ENCODE results near the gene HNF1B. TPM values are rescaled to one million over a fixed set of nuclear protein-coding genes. Genes with fewer than 3 reads are reported as not detected.

The HNF1B gene
- total RNA-seq, 1 donor from 2014 or later = not detected

GRCh38 chr17:37673386-37673785, 71.5 kb downstream of the HNF1B start:
- DNase-seq (ENCODE audit: low spot score) = no peak

GRCh38 chr17:37672548-37673078, 72.2 kb downstream of the HNF1B start:
- DNase-seq (ENCODE audit: low spot score) = no peak

DNA sequence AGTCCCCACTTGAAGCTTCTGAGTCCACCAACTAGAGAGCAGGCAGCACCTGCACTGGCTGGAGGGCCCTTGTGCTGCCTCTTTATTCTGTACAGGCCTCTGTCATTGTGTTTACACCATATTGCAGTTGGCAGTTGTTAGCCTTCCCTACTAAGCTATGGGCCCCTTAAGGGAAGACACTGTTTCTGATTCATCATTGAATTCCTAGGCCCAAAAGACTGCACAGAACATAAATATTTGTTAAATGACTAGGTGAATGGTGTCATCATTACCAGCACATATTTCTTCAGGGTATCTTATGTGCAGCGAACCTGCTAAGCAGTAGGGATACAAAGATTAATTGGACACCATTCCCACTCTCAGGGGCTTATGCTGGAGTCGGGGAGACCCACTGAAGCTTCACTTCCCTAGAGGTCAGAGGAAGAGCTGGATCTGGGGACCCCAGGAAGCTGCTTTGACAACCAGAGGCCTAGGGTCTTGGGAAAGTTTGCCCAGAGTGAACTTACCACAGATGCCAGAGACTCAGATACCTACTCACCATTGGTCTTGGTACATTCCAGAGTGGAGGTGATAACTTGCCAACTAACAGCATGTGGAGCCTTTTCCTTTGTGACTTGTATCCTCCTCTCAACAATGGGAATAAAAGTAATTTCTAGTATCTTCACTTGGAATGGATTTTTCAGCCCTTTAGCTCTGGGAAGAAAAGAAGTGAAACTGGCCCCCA, 72.9 kb downstream of the HNF1B start:
- DNase-seq (ENCODE audit: low spot score) = no peak

DNA sequence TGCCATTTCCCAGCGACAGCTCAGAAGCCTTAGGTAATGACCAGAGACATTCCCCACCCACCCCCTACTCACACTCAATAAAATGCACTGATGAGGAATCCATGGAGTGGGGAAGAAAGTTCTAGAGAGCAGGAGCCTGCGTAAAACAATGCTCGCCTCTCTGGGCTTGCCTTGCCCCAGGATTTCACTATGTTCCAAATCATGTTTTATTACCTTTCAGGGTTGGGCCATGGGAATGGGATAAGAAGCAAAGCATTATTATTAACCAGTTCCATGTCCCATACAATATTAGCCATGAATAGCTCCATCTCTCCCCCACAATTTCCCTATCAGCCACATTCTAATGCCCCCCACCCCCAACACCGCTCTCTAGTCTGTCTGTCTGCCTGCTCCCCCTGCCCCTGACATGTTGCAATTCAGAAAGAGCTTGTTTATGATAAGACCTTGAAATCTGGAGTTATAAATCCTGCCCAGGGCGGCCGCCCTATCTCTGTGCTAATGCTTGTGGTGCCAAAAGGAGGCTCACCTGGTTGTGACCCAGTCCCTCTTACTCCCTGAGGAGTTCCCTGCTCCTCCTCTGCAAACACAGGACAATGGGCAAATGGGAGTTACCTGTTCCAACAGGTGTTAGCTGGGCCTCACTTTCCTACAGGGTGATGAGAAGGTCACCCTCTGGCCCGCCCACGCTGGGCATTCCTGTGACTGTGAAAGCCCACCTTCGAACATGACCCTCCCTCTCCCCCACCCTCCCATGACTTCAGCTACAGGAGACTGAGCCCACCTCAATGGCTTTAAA, 73.6 kb downstream of the HNF1B start:
- no peak for DNase-seq (ENCODE audit: low spot score)

GRCh38 chr17:37667039-37667438, 77.8 kb downstream of the HNF1B start:
- DNase-seq (ENCODE audit: low spot score) = no peak

- DNase-seq (ENCODE audit: low spot score) = no peak
Observed at GRCh38 chr17:37664214-37664613, 80.6 kb downstream of the HNF1B start.

DNA sequence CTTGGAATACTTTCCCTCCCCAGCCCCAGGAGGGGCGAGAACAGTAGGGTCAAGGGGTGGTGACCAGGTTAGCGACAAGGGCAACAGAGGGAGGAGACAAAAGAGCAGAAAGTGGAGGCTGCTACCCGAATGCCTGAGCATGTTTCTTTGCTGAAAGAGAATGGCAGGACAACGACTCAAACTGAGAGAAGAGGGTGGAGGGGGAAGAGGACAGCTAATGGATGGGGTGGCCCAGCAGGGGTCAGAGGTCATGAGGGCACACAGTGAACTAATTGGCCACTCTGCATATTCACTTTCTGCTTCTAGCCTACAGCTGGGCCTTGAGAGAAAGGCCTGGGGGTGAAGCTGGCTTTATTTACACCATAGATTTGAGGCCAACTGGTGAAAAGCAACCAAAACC, 82.5 kb downstream of the HNF1B start:
- DNase-seq (ENCODE audit: low spot score) = no peak

DNA sequence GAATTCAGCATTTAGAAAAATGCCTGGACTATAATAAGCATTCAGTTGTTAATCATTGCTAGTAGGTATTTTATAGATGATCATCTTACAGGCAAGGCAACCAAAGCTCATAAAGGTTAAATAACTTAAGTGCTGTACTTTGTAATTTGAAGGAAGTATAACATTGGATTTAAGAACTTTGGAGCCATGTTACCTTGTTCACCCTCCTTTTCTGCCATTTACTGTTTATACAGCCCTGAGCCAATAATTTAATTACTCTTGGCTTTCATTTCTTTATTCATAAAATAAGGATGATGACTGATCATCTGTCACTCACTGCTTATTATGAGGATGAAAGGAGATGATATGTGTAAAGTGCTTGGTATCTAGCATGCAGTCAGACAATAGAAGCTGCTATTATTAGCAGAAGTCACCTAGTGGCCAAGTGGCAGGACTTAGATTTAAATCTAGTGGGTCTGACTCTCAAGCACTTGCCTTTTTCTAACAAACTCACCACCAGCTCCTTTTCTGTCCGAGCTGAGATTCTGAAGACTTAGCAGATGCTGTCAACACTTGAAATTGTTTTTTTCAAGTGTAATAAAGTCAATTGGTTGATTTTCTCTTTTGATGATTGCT, 83.4 kb downstream of the HNF1B start:
- no peak for DNase-seq (ENCODE audit: low spot score)

GRCh38 chr17:37659925-37660324, 84.9 kb downstream of the HNF1B start:
- no peak for DNase-seq (ENCODE audit: low spot score)

DNA sequence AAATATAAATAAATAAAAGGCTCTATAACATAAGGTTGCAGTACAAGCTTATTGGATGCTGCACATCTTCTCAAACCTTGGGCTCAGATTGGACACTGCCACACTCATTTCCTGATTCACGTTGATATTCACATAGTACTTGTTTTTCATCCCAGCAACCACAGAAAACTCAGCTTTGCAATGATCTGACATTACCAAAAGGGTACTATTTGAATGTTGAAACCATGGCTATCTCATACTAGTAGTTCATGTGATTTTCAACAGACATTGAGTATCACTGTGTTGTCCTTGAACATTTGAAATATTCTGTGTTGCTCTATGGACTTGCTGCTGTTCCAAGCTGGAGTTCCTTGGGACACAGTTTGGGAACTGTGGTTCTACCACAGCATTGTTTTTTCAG, 87.7 kb downstream of the HNF1B start:
- DNase-seq (ENCODE audit: low spot score) = no peak

GRCh38 chr17:37651849-37652248, 93.0 kb downstream of the HNF1B start:
- no peak for DNase-seq (ENCODE audit: low spot score)

DNA sequence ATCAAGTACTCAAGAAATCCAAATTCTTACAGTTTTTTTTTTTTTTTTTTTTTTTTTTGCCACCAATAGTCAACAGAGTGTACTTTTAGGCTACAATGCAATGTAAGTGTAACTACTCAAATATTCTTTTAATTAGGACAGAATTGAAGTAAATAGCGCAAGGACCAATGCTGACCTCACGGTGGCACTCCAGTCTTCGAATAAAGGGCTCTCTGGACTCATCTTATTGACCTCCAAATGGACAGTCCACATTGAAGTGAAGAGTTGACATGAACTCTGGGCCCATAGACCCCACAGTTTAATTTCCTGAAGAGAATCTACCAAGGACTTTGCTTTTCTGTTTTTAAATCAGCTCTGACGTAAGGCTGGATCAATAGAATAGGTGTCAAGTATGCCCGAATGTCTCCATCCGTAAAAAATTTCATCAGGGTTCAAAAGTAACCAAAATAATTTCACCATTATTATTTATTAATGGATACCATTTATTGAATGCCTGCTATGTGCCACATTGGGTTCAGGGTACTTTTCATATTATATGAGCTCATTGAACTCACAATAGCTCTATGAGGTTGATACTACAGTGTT, 94.3 kb downstream of the HNF1B start:
- DNase-seq (ENCODE audit: low spot score) = no peak

DNA sequence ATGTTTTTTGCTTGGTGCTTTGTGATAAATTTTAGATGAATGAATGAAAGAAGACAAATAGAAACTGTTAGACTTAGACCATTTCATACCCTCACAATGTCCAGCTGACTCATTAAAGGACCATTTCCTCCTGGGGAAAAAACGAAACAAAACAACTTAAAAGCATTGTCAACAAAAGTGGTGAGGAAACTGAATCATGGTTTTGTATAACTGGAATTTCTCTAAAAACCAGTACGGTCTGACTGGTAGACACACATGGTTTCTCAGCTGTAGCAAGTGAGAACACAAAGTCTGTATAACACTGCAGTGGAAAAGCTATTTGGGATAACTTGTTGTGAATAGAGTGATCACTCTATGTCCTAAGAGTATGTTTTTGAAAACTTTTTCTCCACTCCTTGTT, 96.3 kb downstream of the HNF1B start:
- no peak for DNase-seq (ENCODE audit: low spot score)

DNA sequence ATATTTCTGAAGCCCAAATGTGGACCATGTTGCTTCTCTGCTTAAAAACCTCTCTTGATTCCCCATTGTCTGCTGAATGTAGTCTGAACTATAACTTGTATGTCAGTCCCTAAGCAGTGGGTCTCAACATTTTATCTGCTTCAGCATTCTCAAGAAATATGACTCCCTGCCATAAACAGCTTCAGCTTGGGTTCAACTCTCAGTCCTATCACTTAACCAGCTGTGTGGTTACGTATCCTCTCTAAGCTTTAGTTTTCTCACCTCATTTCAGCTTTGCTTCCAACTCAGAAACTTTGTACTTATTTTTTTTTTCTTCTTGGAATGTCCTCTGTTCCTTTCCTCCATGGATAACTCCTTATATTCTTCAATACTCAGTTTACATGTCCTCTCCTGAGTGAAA, 97.0 kb downstream of the HNF1B start:
- no peak for DNase-seq (ENCODE audit: low spot score)

DNA sequence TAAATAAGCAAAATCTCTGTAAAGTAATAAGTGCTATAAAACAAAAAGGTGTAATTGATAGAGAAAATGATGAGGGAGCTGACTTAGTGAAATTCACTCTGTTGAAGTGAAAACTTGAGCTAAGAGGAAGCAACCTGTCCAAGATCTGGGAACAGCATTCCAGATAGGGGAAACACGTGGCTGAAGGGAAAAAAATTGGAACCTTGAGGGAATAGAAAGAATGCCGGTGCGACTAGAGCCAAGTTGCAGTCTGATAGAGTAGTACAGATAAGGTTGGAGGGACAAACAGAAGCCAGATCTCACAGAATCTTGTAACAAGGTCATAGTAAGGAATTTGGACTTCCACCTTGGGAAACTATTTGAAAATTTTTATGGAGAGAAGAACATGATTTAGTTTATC, 101.0 kb downstream of the HNF1B start:
- no peak for DNase-seq (ENCODE audit: low spot score)

GRCh38 chr17:37643118-37643766, 101.6 kb downstream of the HNF1B start, which contains the start of gene DDX52:
Gene DDX52 (minus strand): TSS chr17:37643446. CDS start chr17:37643420, 26 bp downstream.
- peak; percentile 97 for DNase-seq (ENCODE audit: low spot score)

GRCh38 chr17:37642681-37643080, 102.2 kb downstream of the HNF1B start:
- no peak for DNase-seq (ENCODE audit: low spot score)

DNA sequence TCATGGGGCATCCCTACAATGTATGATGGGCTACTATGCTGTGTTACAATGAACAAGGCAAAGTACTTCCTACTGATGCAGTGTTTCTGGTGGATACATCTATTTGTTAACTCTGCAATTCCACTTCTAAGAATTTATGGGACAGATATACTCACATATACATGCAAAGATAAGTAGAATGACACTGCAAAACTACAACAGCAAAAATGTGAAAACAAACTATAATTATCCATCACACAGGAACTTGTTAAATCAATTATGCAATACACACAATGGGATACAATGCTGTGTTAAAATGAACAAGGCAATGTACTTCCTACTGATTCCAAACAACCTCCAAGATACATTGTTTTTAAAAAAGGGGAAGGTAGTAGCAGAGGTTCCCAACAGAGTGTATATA, 104.8 kb downstream of the HNF1B start:
- DNase-seq (ENCODE audit: low spot score) = no peak

DNA sequence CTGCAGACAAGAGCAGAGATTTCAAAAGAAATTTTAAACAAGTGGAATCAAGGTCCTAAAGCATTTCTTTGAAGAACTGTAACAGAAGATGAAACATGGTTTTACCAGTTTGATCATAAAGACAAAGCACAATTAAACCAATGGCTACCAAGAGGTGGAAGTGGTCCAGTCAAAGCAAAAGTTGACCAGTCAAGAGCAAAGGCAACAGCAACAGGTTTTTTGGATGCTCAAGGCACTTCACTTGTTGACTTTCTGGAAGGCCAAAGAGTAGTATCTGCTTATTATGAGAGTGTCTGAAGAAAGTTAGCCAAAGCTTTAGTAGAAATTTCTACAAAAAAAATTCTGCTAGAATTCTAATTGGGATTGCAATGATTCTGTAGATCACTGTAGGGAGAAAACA, 106.9 kb downstream of the HNF1B start:
- DNase-seq (ENCODE audit: low spot score) = no peak
